HG02852 (cell line): ENCODE measurements around the gene SNCB.

ENCODE experiments used
- ATAC-seq: cut with Tn5 transposase; IDR thresholded peaks from one replicate; pipeline ENCODE4 v1.9.1; 2021; ENCODE audit warnings: mild to moderate bottlenecking, moderate library complexity; ENCODE audit not compliant: unreplicated experiment

The SNCB gene

DNA sequence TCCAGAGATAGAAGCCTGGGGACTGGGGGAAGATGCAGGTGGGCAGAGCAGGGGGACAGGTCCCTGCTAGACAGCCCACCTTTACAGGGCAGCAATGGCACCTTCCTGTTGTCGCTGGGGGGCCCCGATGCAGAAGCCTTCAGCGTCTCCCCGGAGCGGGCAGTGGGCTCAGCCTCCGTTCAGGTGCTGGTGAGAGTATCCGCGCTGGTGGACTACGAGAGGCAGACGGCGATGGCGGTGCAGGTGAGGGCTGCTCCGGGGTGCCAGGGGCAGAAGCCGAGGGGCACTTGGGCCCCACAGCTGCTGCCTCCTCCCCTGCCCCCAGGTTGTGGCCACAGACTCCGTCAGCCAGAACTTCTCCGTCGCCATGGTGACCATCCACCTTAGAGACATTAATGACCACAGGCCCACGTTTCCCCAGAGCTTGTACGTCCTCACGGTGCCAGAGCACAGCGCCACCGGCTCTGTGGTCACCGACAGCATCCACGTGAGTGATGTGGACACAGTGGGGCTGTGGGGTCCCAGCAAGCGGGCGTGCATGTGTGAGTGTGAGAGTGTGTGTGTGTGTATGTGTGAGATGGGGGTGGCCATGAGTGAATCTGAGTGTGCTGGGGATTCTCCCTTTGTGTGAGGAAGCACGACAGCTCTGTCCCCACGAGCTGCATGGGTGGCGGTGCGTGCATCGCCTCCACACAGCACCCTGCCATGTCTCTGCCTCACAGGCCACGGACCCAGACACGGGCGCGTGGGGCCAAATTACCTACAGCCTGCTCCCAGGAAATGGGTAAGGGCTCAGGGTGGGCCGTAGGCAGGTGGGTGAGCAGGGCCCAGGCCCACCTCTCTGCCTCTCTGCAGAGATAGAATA is 52.8 kb downstream of the SNCB start:
- ATAC-seq, result no peak

- ATAC-seq, result no peak
Measured at GRCh38 chr5:176575488-176576422, 54.6 kb downstream of the SNCB start.

GRCh38 chr5:176575066-176575465 is 55.3 kb downstream of the SNCB start:
- ATAC-seq, result no peak

DNA sequence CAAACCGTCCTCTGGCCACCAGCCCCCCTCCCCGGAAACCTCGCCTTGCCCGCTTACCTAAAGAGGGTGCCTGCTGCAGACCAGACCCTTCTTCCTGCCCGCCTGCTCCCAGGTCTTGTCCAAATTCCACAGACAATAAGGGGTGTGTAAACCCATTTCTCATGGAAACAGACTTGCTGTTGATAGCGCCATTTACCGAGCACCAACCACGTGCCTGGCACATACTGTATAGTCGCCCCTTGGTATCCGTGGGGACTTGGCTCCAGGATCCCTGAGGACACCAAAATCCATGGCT is 56.1 kb downstream of the SNCB start:
- peak; percentile 20 for ATAC-seq

DNA sequence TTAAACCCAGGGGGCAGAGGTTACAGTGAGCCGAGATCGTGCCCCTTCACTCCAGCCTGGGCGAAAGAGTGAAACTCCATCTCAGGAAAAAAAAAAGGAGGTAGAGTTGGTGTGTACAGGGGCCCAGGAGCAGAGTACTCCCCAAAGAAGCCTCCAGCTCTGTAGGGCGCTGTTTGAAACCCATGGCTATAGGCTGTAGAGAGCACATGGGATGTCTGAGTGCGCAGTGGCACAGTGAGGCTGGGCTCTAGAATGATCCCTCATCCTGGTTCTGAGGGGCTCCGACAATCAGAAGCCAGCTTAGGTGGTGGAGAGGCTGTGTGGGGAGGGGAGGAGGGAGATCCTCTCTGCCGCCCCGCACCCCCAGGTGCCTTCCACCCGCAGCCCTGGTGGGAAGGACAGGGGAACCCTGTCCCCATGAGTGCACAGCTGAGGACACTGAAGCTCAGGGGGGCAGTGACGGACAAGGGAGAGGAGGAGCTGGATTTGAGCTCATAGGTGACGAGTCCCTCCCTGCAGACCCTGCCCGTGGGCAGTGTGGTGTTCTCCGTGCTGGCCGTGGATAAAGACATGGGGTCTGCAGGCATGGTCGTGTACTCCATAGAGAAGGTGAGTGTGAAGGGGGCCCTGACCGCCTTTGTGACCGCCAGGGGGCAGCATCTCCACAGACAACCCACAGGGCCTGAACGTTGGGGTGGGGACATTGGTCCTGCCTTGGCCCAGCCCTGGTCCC is 56.6 kb downstream of the SNCB start:
- ATAC-seq, result peak; percentile 59
